MCF 10A (cell line): ENCODE data around the gene ABO. TPM values are rescaled to one million over a fixed set of nuclear protein-coding genes. Genes with fewer than 3 reads are reported as not detected.
"Not testable (repeated sequence)": the region's sequence is repeated elsewhere in the genome, so short reads cannot be mapped to it uniquely, and the experiment has no call there.

Source experiments
- BruUV-seq: library from RNA; stranded (reverse); fragments of 400-500 nt; replicated peaks from 2 replicates; lab custom pipeline; 2021; lab: Mats Ljungman, UMichigan
- CTCF ChIA-PET: fragments of 300-600 bp; sonication (Branson Sonifier 250); formaldehyde crosslinking; extraction: SDS; loops from one replicate; lab custom pipeline; 2021; ENCODE audit warnings: antibody characterized with exemption, inconsistent platforms; lab: Yijun Ruan, JAX
- POLR2A ChIA-PET: fragments of 300-600, 350-650 bp; sonication (Branson Sonifier 250); formaldehyde crosslinking; extraction: SDS; loops from one replicate; lab custom pipeline; 2020; ENCODE audit warnings: antibody characterized with exemption, inconsistent platforms; lab: Yijun Ruan, JAX
- DNase-seq: peaks from one replicate; pipeline ENCODE4 v3.0.0-alpha.2; 2018; ENCODE audit not compliant: unreplicated experiment
- H3K27ac Mint-ChIP-seq: one replicate; pipeline ENCODE4 v1.8.0; 2022; ENCODE audit warnings: mild to moderate bottlenecking, low read depth, mixed read lengths; ENCODE audit not compliant: unreplicated experiment
- H3K27me3 Mint-ChIP-seq: one replicate; pipeline ENCODE4 v1.8.0; 2022; ENCODE audit warnings: mixed read lengths; ENCODE audit not compliant: insufficient read depth, unreplicated experiment
- H3K36me3 Mint-ChIP-seq: one replicate; pipeline ENCODE4 v1.8.0; 2022; ENCODE audit warnings: mild to moderate bottlenecking, moderate library complexity, mixed read lengths; ENCODE audit not compliant: insufficient read depth, unreplicated experiment
- H3K4me1 Mint-ChIP-seq: one replicate; pipeline ENCODE4 v1.8.0; 2022; ENCODE audit warnings: mixed read lengths; ENCODE audit not compliant: insufficient read depth, unreplicated experiment
- H3K4me3 Mint-ChIP-seq: one replicate; pipeline ENCODE4 v1.8.0; 2022; ENCODE audit warnings: mild to moderate bottlenecking, moderate library complexity, mixed read lengths; ENCODE audit not compliant: unreplicated experiment
- H3K9me3 Mint-ChIP-seq: one replicate; pipeline ENCODE4 v1.8.0; 2022; ENCODE audit warnings: mixed read lengths; ENCODE audit not compliant: unreplicated experiment
- intact Hi-C: fragments of 100-400 bp; cut with micrococcal nuclease; formaldehyde crosslinking; loops from 2 replicates; pipeline ENCODE4 v1.14.1; 2022
- total RNA-seq: library from RNA; stranded (reverse); gene quantifications from 2 replicates; pipeline ENCODE4 v1.2.3, GENCODE V29; 2022
- TF ChIP-seq, protein P1 (sequence below): fragments of 200-600 bp; IDR thresholded peaks from one replicate; pipeline ENCODE4 v1.8.0; 2022; ENCODE audit warnings: antibody characterized with exemption, mild to moderate bottlenecking; ENCODE audit not compliant: unreplicated experiment

The ABO gene
- total RNA-seq, 1 experiment from 2014 or later, result not detected

DNA sequence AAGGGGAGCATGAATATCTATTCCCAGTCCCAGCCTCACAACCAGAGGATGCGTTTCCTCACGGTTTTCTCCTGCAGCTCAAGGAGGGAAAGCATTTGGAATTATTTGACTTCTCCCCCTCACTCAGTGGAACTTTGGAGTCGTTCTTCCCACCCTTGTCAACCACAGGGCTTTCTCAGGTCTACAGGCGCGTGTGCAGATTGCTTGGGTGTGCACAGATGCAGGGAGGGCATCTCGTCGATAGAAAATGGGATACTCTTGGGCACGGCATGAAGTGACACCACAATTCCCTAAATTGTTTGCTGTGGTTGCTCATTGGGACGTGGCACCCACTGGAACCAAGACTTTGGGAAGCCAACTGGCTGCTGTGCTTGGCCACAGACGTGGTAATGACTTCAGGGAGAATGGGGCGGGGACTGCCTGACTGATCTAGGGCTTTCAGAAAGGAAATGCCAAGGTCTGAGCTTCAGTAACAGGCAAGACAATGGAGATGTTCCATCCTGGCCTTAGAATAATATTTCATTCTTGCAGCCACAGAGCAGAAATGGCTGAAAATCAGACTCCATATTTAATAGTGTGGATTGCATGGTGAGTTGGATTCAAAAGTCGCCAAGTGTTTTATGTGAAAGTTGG lies 53.7 kb downstream of the ABO start:
- Mint-ChIP-seq H3K4me1 (no peaks in the 10 kb centered on the region), H3K4me3 (no peak overlapping the region)
- intact Hi-C loops, result no loop called here

DNA sequence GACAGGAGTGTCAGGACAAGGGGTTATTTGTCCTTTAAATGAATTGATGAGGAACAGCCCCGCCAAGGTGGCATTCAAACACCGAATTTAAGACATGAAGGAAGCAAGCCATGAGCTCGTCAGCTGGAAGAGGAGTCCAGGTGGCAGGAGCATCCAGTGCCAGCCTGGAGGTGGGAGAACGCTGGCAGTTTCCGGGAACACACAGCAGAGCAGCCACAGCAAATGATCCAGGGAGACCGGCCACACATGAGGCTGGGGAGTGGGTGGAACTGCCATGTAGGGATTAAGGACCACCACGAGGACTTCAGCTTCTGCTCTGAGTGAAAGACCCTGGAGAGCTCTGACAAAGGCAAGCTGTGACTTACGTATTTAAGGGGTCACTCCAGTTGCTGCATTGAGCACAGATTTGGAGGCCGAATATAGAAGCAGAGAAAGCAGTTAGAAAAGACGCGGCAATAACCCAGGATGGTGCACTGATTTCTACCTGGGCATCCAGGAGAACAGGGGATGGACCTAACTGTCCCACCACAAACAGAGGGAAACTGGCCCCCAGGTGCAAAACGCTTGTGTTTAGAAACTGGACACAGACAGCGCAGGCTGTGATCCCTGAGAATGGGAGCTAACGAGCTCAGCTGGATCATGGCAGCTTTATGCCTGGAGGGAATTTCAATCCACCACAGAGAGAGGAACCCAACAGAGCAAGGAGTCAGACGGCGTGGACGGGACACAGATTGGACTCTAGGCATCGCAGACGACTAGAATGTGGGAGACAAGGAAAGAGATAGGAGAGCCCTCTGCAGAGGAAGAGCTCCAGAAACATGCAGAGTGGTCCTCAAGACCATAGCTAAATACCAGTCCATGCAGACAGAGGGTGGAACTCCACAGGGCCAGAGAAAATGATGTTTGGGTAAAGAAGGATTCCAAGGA lies 56.7 kb downstream of the ABO start:
- H3K9me3 Mint-ChIP-seq, H3K27ac Mint-ChIP-seq, BruUV-seq, H3K36me3 Mint-ChIP-seq, H3K4me3 Mint-ChIP-seq, H3K4me1 Mint-ChIP-seq, DNase-seq, intact Hi-C loops, CTCF ChIA-PET: not testable (repeated sequence)
- H3K27me3 Mint-ChIP-seq, result peaks cover 81% of the 10 kb centered on the region
- POLR2A ChIA-PET, result interaction anchor here (0.6 kb wide), 1 partner anchor 61 kb away, joined by 4 read pairs; no protein-coding TSS in a partner anchor

More for the DNA sequence above, 53.7 kb downstream of the ABO start:
- POLR2A ChIA-PET, result no interaction called here
- no TSS peak for BruUV-seq
- Mint-ChIP-seq H3K27me3 (peaks cover 52% of the 10 kb centered on the region), H3K9me3 (peaks cover 7% of the 10 kb centered on the region), H3K36me3 (no peaks in the 10 kb centered on the region), H3K27ac (no peak overlapping the region)
- no peak for DNase-seq
- TF ChIP-seq, protein P1, sequence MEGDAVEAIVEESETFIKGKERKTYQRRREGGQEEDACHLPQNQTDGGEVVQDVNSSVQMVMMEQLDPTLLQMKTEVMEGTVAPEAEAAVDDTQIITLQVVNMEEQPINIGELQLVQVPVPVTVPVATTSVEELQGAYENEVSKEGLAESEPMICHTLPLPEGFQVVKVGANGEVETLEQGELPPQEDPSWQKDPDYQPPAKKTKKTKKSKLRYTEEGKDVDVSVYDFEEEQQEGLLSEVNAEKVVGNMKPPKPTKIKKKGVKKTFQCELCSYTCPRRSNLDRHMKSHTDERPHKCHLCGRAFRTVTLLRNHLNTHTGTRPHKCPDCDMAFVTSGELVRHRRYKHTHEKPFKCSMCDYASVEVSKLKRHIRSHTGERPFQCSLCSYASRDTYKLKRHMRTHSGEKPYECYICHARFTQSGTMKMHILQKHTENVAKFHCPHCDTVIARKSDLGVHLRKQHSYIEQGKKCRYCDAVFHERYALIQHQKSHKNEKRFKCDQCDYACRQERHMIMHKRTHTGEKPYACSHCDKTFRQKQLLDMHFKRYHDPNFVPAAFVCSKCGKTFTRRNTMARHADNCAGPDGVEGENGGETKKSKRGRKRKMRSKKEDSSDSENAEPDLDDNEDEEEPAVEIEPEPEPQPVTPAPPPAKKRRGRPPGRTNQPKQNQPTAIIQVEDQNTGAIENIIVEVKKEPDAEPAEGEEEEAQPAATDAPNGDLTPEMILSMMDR, result no peak
- CTCF ChIA-PET, result interaction anchor here (0.7 kb wide), 1 partner anchor 18 kb away, joined by 3 read pairs; no protein-coding TSS in a partner anchor

DNA sequence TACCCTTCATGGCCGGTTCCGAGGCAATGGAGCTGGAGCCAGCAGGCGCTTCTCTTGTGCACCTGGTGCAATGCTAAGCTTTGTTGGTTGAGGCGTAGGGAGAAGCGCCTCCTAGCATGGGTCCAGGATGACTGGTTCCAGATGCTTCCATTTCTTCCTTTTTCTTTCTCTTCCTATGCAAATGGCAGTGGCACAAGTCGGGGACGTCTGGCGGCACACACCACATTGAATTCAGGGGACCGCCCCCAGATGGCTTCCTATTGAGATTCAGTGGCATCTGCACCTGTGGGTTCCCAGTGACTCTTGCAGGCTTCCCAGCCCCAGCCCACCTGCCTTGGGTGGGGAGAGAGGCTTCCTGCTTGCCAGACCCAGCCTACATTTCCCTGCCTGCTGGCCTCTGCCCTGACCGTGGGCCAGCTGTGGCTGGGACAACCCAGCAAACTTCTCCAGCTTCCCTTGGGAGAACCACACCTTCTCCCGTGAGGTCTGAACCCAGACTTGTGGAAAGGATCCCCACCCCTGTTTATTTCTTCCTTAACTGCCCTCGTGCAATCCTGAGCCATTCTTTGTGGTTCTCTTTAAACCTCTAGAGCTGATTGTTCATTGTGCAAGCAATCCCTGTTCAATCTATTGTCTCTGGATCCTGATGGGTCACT lies 57.5 kb downstream of the ABO start:
- peaks cover 88% of the 10 kb centered on the region for H3K27me3 Mint-ChIP-seq
- H3K4me3 Mint-ChIP-seq, H3K4me1 Mint-ChIP-seq, DNase-seq, intact Hi-C loops, H3K27ac Mint-ChIP-seq, POLR2A ChIA-PET, CTCF ChIA-PET, BruUV-seq, H3K36me3 Mint-ChIP-seq: not testable (repeated sequence)
- peaks cover 14% of the 10 kb centered on the region for H3K9me3 Mint-ChIP-seq

DNA sequence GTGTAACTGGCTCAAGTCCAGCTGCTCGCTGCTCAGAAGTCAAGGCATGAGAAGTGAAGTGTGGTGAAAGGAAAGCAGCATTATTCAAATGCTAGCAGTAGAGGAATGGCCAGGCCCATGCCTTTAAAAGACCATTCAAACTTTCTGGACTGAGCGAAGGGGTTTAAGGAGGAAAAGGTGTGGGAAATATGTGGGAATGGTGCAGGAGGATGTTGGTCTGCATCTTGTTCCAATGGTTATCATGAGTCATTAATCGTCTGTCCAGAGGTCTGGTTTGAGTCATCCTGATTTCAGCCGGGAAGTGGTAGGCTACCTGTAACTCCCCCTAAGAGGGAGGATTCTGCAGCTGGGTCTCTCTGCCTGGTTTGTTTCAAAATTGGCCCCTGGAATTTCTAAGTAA lies 60.7 kb downstream of the ABO start:
- intact Hi-C loops, POLR2A ChIA-PET, H3K27ac Mint-ChIP-seq, H3K4me3 Mint-ChIP-seq, CTCF ChIA-PET, H3K4me1 Mint-ChIP-seq, BruUV-seq, H3K9me3 Mint-ChIP-seq, H3K36me3 Mint-ChIP-seq: not testable (repeated sequence)
- peak; percentile 37 for DNase-seq
- H3K27me3 Mint-ChIP-seq, result peaks cover 75% of the 10 kb centered on the region

DNA sequence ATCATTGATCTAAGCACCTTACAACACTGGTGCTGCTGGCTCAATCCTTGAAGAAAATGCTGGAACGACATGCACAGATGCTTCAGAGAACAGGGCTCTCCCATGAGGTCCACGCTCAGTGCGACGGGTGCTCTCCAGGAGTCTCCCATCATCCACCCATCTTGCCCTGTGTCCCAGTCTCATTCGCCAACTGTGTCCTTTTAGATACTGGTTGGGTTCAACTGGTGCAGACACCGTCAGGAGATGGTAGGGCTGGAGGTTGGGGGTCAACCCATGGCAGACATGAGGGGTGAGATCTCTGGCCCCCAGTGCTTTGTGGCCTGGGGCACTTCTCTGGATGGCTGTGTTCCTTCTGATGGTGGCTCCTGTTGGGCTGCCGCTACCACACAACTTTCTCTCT lies 64.4 kb downstream of the ABO start:
- CTCF ChIA-PET, result no interaction called here
- Mint-ChIP-seq H3K4me3 (no peak overlapping the region), H3K27me3 (peaks cover 45% of the 10 kb centered on the region), H3K27ac (no peak overlapping the region), H3K4me1 (peaks cover 6% of the 10 kb centered on the region), H3K9me3 (peaks cover 7% of the 10 kb centered on the region), H3K36me3 (peaks cover 6% of the 10 kb centered on the region)
- POLR2A ChIA-PET, result no interaction called here
- TF ChIP-seq, protein P1, result no peak
- no peak for DNase-seq
- intact Hi-C loops, result no loop called here
- BruUV-seq, result no TSS peak
